Neural progenitor cell (in vitro differentiated cells): ENCODE data around the gene PLAAT2. TPM values are rescaled to one million over a fixed set of nuclear protein-coding genes. Genes with fewer than 3 reads are reported as not detected.
"Not testable (repeated sequence)": the region's sequence is repeated elsewhere in the genome, so short reads cannot be mapped to it uniquely, and the experiment has no call there.

ENCODE experiments used
- DNase-seq: peaks from one replicate; pipeline ENCODE4 v3.0.0-alpha.2; 2016; ENCODE audit warnings: low spot score
- H2AFZ ChIP-seq: fragments of 200-600 bp; sonication (generic); replicated peaks from 2 replicates; pipeline ENCODE4 v1.6.1; 2016; ENCODE audit warnings: antibody characterized with exemption
- H3F3A ChIP-seq: fragments of 200-600 bp; sonication (generic); 2 replicates; pipeline ENCODE4 v1.6.1; 2016; ENCODE audit warnings: antibody characterized with exemption, low read depth
- H3K27ac ChIP-seq: fragments of 200-600 bp; sonication (generic); 2 replicates; pipeline ENCODE4 v1.5.1; 2016; ENCODE audit warnings: mild to moderate bottlenecking
- H3K27me3 ChIP-seq: fragments of 200-600 bp; sonication (generic); 2 replicates; pipeline ENCODE4 v1.6.1; 2016; ENCODE audit warnings: mild to moderate bottlenecking, moderate library complexity
- H3K36me3 ChIP-seq: fragments of 200-600 bp; sonication (generic); 2 replicates; pipeline ENCODE4 v1.5.1; 2016
- H3K4me1 ChIP-seq: fragments of 200-600 bp; sonication (generic); 2 replicates; pipeline ENCODE4 v1.6.1; 2016; ENCODE audit warnings: mixed run types
- H3K4me2 ChIP-seq: fragments of 200-600 bp; sonication (generic); 2 replicates; pipeline ENCODE4 v1.6.1; 2016
- H3K4me3 ChIP-seq: fragments of 200-600 bp; sonication (generic); 2 replicates; pipeline ENCODE4 v1.5.1; 2016
- H3K79me2 ChIP-seq: fragments of 200-600 bp; sonication (generic); 2 replicates; pipeline ENCODE4 v1.6.1; 2016; ENCODE audit warnings: low read depth
- H3K9ac ChIP-seq: fragments of 200-600 bp; sonication (generic); 2 replicates; pipeline ENCODE4 v1.6.1; 2016
- H3K9me3 ChIP-seq: fragments of 200-600 bp; sonication (generic); 2 replicates; pipeline ENCODE4 v1.5.1; 2016; ENCODE audit warnings: low read depth
- H4K20me1 ChIP-seq: fragments of 200-600 bp; sonication (generic); 2 replicates; pipeline ENCODE4 v1.6.1; 2016; ENCODE audit warnings: low read depth
- H3K27ac Mint-ChIP-seq: 3 replicates; pipeline ENCODE4 v1.8.0; 2021; ENCODE audit warnings: mixed read lengths
- H3K27me3 Mint-ChIP-seq: 2 replicates; pipeline ENCODE4 v1.8.0; 2022; ENCODE audit warnings: low read depth, mild to moderate bottlenecking, inconsistent platforms, moderate library complexity, mixed read lengths; ENCODE audit not compliant: insufficient read depth
- H3K36me3 Mint-ChIP-seq: 3 replicates; pipeline ENCODE4 v1.8.0; 2021; ENCODE audit warnings: mixed read lengths
- H3K4me1 Mint-ChIP-seq: 3 replicates; pipeline ENCODE4 v1.8.0; 2021; ENCODE audit warnings: mixed read lengths
- H3K4me3 Mint-ChIP-seq: 3 replicates; pipeline ENCODE4 v1.8.0; 2021; ENCODE audit warnings: mild to moderate bottlenecking, moderate library complexity, mixed read lengths
- H3K9me3 Mint-ChIP-seq: 3 replicates; pipeline ENCODE4 v1.8.0; 2020; ENCODE audit warnings: mixed read lengths
- EZH2 ChIP-seq: fragments of 200-600 bp; sonication (generic); IDR thresholded peaks from 2 replicates; pipeline ENCODE4 v1.6.1; 2017; ENCODE audit warnings: antibody characterized with exemption, mild to moderate bottlenecking, moderate library complexity
- EZH2phosphoT487 ChIP-seq: fragments of 200-600 bp; sonication (generic); IDR thresholded peaks from 2 replicates; pipeline ENCODE4 v1.6.1; 2017; ENCODE audit warnings: antibody characterized with exemption
- total RNA-seq: library from RNA; depleted of rRNA; stranded (reverse); fragments of >200 nt; gene quantifications from 2 replicates; pipeline ENCODE4 v1.2.3, GENCODE V29; 2015; ENCODE audit warnings: low replicate concordance
- TF ChIP-seq, protein P1 (sequence below): fragments of 200-600 bp; sonication (generic); IDR thresholded peaks from 2 replicates; pipeline ENCODE4 v1.5.1; 2017; ENCODE audit warnings: antibody characterized with exemption, mild to moderate bottlenecking

The PLAAT2 gene
- total RNA-seq, 1 donor from 2014 or later, result not detected

DNA sequence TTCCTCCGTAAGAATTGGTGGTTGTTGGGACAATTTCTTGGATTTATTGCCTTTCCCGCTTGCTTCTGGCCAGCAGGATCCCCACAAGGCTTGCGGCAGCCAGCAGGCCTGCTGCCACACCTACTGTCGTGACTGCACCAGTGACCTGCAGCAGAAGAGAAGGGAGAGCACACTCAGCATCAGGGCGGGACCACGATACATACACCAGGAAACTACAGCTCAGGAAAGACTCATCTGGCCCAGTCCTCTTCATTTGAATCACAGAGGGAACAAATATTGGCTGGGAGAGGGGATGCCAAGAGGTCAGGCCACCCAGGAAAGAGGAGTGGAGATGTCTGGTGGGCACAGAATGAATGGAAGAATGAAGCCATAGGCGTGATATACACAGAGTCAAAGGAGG lies 10.3 kb downstream of the PLAAT2 start:
- peaks cover 4% of the 10 kb centered on the region for H3K4me1 ChIP-seq
- H3K4me3 Mint-ChIP-seq, result no peak overlapping the region
- H3K4me1 Mint-ChIP-seq, result peaks cover 28% of the 10 kb centered on the region
- H3K27ac ChIP-seq, result no peak overlapping the region
- no peak overlapping the region for H3K4me2 ChIP-seq
- no peak overlapping the region for H2AFZ ChIP-seq
- H3K4me3 ChIP-seq, result no peak overlapping the region
- no peaks in the 10 kb centered on the region for H3K36me3 Mint-ChIP-seq
- H3K27me3 ChIP-seq, result no peaks in the 10 kb centered on the region
- no peak overlapping the region for H3K9ac ChIP-seq
- no peaks in the 10 kb centered on the region for H3F3A ChIP-seq
- no peaks in the 10 kb centered on the region for H4K20me1 ChIP-seq
- no peaks in the 10 kb centered on the region for H3K36me3 ChIP-seq
- H3K9me3 ChIP-seq, result no peaks in the 10 kb centered on the region
- H3K27ac Mint-ChIP-seq, result peak overlapping the region; percentile 40
- no peaks in the 10 kb centered on the region for H3K79me2 ChIP-seq
- DNase-seq, result no peak
- TF ChIP-seq EZH2phosphoT487 (no peak), EZH2 (no peak)
- TF ChIP-seq, protein P1, sequence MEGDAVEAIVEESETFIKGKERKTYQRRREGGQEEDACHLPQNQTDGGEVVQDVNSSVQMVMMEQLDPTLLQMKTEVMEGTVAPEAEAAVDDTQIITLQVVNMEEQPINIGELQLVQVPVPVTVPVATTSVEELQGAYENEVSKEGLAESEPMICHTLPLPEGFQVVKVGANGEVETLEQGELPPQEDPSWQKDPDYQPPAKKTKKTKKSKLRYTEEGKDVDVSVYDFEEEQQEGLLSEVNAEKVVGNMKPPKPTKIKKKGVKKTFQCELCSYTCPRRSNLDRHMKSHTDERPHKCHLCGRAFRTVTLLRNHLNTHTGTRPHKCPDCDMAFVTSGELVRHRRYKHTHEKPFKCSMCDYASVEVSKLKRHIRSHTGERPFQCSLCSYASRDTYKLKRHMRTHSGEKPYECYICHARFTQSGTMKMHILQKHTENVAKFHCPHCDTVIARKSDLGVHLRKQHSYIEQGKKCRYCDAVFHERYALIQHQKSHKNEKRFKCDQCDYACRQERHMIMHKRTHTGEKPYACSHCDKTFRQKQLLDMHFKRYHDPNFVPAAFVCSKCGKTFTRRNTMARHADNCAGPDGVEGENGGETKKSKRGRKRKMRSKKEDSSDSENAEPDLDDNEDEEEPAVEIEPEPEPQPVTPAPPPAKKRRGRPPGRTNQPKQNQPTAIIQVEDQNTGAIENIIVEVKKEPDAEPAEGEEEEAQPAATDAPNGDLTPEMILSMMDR, result no peak
- no peaks in the 10 kb centered on the region for H3K9me3 Mint-ChIP-seq
- peaks cover 7% of the 10 kb centered on the region for H3K27me3 Mint-ChIP-seq

DNA sequence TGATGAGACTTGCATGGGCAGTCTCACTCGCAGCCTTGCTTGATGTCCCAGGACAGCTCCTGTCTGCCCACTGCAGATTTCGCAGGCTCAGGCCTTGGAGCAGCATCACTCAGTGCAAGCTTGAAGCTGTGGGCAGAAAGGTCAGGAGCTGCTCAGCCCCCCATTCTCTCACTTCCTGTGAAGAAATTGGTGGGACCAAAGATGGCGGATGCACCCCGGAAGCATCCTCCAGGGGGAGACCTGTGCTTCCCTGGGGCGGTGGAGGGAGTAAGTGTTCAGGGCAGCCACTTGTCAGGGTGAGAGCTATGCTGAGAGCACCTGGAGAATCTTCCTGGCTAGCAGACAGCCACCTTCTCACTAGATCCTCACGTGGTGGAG lies 11.3 kb downstream of the PLAAT2 start:
- DNase-seq, result no peak
- H3K27me3 Mint-ChIP-seq, result peaks cover 7% of the 10 kb centered on the region
- H3K4me2 ChIP-seq, result no peak overlapping the region
- no peak overlapping the region for H3K27ac Mint-ChIP-seq
- H3K4me3 ChIP-seq, result no peak overlapping the region
- H3K27ac ChIP-seq, result no peak overlapping the region
- H3K36me3 ChIP-seq, result no peaks in the 10 kb centered on the region
- no peaks in the 10 kb centered on the region for H3K9me3 Mint-ChIP-seq
- no peaks in the 10 kb centered on the region for H3K9me3 ChIP-seq
- H3K4me3 Mint-ChIP-seq, result no peak overlapping the region
- peaks cover 4% of the 10 kb centered on the region for H3K4me1 ChIP-seq
- no peaks in the 10 kb centered on the region for H3K27me3 ChIP-seq
- no peak overlapping the region for H3K9ac ChIP-seq
- H3K4me1 Mint-ChIP-seq, result peaks cover 28% of the 10 kb centered on the region
- H4K20me1 ChIP-seq, result no peaks in the 10 kb centered on the region
- TF ChIP-seq EZH2phosphoT487 (no peak), EZH2 (no peak)
- TF ChIP-seq, protein P1, result no peak
- H3F3A ChIP-seq, result no peaks in the 10 kb centered on the region
- H3K36me3 Mint-ChIP-seq, result no peaks in the 10 kb centered on the region
- no peaks in the 10 kb centered on the region for H3K79me2 ChIP-seq
- H2AFZ ChIP-seq, result no peak overlapping the region

GRCh38 chr11:63551091-63551888 lies 11.9 kb downstream of the PLAAT2 start:
- H2AFZ ChIP-seq, result peak overlapping the region; percentile 10
- no peak overlapping the region for H3K27ac ChIP-seq
- no peaks in the 10 kb centered on the region for H3K9me3 ChIP-seq
- no peaks in the 10 kb centered on the region for H4K20me1 ChIP-seq
- H3K27ac Mint-ChIP-seq, result peak overlapping the region; percentile 27
- no peaks in the 10 kb centered on the region for H3K27me3 ChIP-seq
- H3F3A ChIP-seq, result no peaks in the 10 kb centered on the region
- H3K27me3 Mint-ChIP-seq, result peaks cover 7% of the 10 kb centered on the region
- peaks cover 28% of the 10 kb centered on the region for H3K4me1 Mint-ChIP-seq
- H3K36me3 Mint-ChIP-seq, result no peaks in the 10 kb centered on the region
- no peaks in the 10 kb centered on the region for H3K36me3 ChIP-seq
- TF ChIP-seq EZH2 (no peak), EZH2phosphoT487 (no peak)
- TF ChIP-seq, protein P1, result no peak
- no peak overlapping the region for H3K9ac ChIP-seq
- no peak overlapping the region for H3K4me3 ChIP-seq
- no peak overlapping the region for H3K4me2 ChIP-seq
- H3K79me2 ChIP-seq, result no peaks in the 10 kb centered on the region
- no peak overlapping the region for H3K4me3 Mint-ChIP-seq
- DNase-seq, result no peak
- no peaks in the 10 kb centered on the region for H3K9me3 Mint-ChIP-seq
- peaks cover 4% of the 10 kb centered on the region for H3K4me1 ChIP-seq

- not testable (repeated sequence) for H3K27me3 Mint-ChIP-seq, H3K9me3 ChIP-seq, H3K27ac Mint-ChIP-seq, H3K9ac ChIP-seq, H3K36me3 ChIP-seq, H3K27me3 ChIP-seq, H3K36me3 Mint-ChIP-seq, H3K9me3 Mint-ChIP-seq, H3K79me2 ChIP-seq, H3K4me1 ChIP-seq, H2AFZ ChIP-seq, DNase-seq, H3K4me2 ChIP-seq, H3F3A ChIP-seq, H3K27ac ChIP-seq, H3K4me3 ChIP-seq, H4K20me1 ChIP-seq, H3K4me3 Mint-ChIP-seq
- H3K4me1 Mint-ChIP-seq, result peaks cover 24% of the 10 kb centered on the region
Measured at GRCh38 chr11:63550156-63550700, 13.0 kb downstream of the PLAAT2 start.
